Muscle of back (tissue), 11 donors: ENCODE data around the gene IFI27L1. TPM values are rescaled to one million over a fixed set of nuclear protein-coding genes. Genes with fewer than 3 reads are reported as not detected.

Experiments
- DNase-seq, 3 donors: peaks; one replicate each; pipeline versions ENCODE4 v3.0.0 to v3.0.0-alpha.2; 2013
- polyA plus RNA-seq, 10 donors: library from polyadenylated mRNA; unstranded; fragments of 120-200 nt; gene quantifications; one replicate each; pipeline ENCODE4 v1.2.1, GENCODE V29; 2013; ENCODE audit not compliant: insufficient read length in 10 of 10

The IFI27L1 gene
- polyA plus RNA-seq, 10 donors, result 11.1 to 17.5 (median 14.8) TPM

- DNase-seq, result peak; percentile 27 to 70 (median 35)
These were observed 48.8 kb downstream of the IFI27L1 start for GRCh38 chr14:94129758-94130414.

GRCh38 chr14:94132285-94132887 is 51.3 kb downstream of the IFI27L1 start:
- DNase-seq, result peak; percentile 52 to 67 (median 59)

- no peak for DNase-seq
These were observed 54.4 kb downstream of the IFI27L1 start for GRCh38 chr14:94135476-94135875.

GRCh38 chr14:94136575-94137331 is 55.6 kb downstream of the IFI27L1 start:
- DNase-seq, result peak; percentile 77 to 87 (median 84)

- DNase-seq, result no peak
These were observed 57.1 kb downstream of the IFI27L1 start for GRCh38 chr14:94138251-94138650.

GRCh38 chr14:94139006-94139405 is 57.9 kb downstream of the IFI27L1 start:
- DNase-seq, result no peak

GRCh38 chr14:94139421-94139820 is 58.3 kb downstream of the IFI27L1 start:
- no peak for DNase-seq

GRCh38 chr14:94142247-94142646 is 61.1 kb downstream of the IFI27L1 start:
- no peak for DNase-seq

- DNase-seq, result no peak
These were observed 61.7 kb downstream of the IFI27L1 start for GRCh38 chr14:94142836-94143235.

GRCh38 chr14:94143239-94143638 is 62.1 kb downstream of the IFI27L1 start:
- DNase-seq, result no peak

GRCh38 chr14:94143711-94144110 is 62.6 kb downstream of the IFI27L1 start:
- DNase-seq, result no peak

- DNase-seq, result no peak
These were observed 63.7 kb downstream of the IFI27L1 start for GRCh38 chr14:94144765-94145164.

- no peak for DNase-seq
These were observed 64.9 kb downstream of the IFI27L1 start for GRCh38 chr14:94145902-94146527.

Other genes with a start within 250 kb of the IFI27L1 start
- under 1 TPM in 3 of 10 donors, not detected in 7; 0.17 to 0.31 (median 0.24) TPM for gene FAM181A, start 154.0 kb upstream of the IFI27L1 start, polyA plus RNA-seq
- 10 to 100 TPM; 13.0 to 33.7 (median 24.8) TPM for gene ASB2, start 104.7 kb upstream of the IFI27L1 start, polyA plus RNA-seq
- not detected for gene CCDC197, start 84.0 kb upstream of the IFI27L1 start, polyA plus RNA-seq
- 1 to 10 TPM in 5 of 10 donors, under 1 TPM in 5; 0.77 to 1.6 (median 1.0) TPM for gene OTUB2, start 55.0 kb upstream of the IFI27L1 start, polyA plus RNA-seq
- gene DDX24, start 108 bp upstream of the IFI27L1 start, polyA plus RNA-seq, result 100 to 1,000 TPM in 1 of 10 donors, 10 to 100 TPM in 9; 81.4 to 111 (median 87.2) TPM
- gene IFI27, start 29.4 kb downstream of the IFI27L1 start, polyA plus RNA-seq, result 1 to 10 TPM; 2.4 to 6.7 (median 3.6) TPM
- gene IFI27L2, start 48.3 kb downstream of the IFI27L1 start, polyA plus RNA-seq, result 10 to 100 TPM; 11.0 to 21.9 (median 15.0) TPM
- gene PPP4R4, start 93.0 kb downstream of the IFI27L1 start, polyA plus RNA-seq, result under 1 TPM; 0.07 to 0.90 (median 0.24) TPM
- under 1 TPM in 2 of 10 donors, not detected in 8; 0.06 to 0.07 TPM for gene SERPINA10, start 212.0 kb downstream of the IFI27L1 start, polyA plus RNA-seq
- gene SERPINA6, start 242.0 kb downstream of the IFI27L1 start, polyA plus RNA-seq, result not detected